ENCODE measurements around the gene PTCD2. TPM values are rescaled to one million over a fixed set of nuclear protein-coding genes. Genes with fewer than 3 reads are reported as not detected.
"Not testable (repeated sequence)": the region's sequence is repeated elsewhere in the genome, so short reads cannot be mapped to it uniquely, and the experiment has no call there.

Gene PTCD2
- total RNA-seq, 2 donors from 2014 or later, result 4.4 to 7.8 TPM

GRCh38 chr5:72296256-72296655, 23.9 kb upstream of the PTCD2 start:
- H3K4me1 ChIP-seq, result no peaks in the 10 kb centered on the region
- TF ChIP-seq CTCF (IDR thresholded peaks at IDR 0.05), result no peak
- no peak overlapping the region for H3K9ac ChIP-seq (ENCODE audit: low read depth in 2 of 2, low read length in 2 of 2)
- intact Hi-C loops (cut with DNase I), result no loop called here
- no peaks in the 10 kb centered on the region for H3K9me3 ChIP-seq
- no peaks in the 10 kb centered on the region for H3K36me3 ChIP-seq
- no peaks in the 10 kb centered on the region for H3K27me3 ChIP-seq
- no peak overlapping the region for H3K27ac ChIP-seq
- DNase-seq, result no peak
- H3K4me3 ChIP-seq, result no peak overlapping the region

DNA sequence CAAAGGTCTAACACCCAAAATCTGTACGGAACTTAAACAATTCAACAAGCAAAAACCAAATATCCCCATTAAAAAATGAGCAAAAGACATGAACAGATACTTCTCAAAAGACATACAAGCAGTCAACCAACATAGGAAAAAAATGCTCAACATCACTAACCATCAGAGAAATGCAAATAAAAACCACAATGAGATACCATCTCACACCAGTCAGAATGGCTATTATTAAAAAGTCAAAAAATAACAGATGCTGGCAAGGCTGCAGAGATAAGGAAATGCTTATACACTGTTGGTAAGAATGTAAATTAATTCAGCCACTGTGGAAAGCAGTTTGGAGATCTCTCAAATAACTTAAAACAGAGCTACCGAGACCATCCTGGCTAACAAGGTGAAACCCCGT, 22.0 kb upstream of the PTCD2 start:
- intact Hi-C loops (cut with DNase I); H3K27ac ChIP-seq; H3K4me3 ChIP-seq; H3K9ac ChIP-seq (ENCODE audit: low read depth in 2 of 2, low read length in 2 of 2); H3K27me3 ChIP-seq; DNase-seq; H3K9me3 ChIP-seq; H3K36me3 ChIP-seq; H3K4me1 ChIP-seq: not testable (repeated sequence)

- no peaks in the 10 kb centered on the region for H3K36me3 ChIP-seq
- H3K9me3 ChIP-seq, result no peaks in the 10 kb centered on the region
- no peak overlapping the region for H3K9ac ChIP-seq (ENCODE audit: low read depth in 2 of 2, low read length in 2 of 2)
- no peak overlapping the region for H3K4me3 ChIP-seq
- H3K4me1 ChIP-seq, result no peaks in the 10 kb centered on the region
- H3K27ac ChIP-seq, result no peak overlapping the region
- no peak for TF ChIP-seq CTCF (IDR thresholded peaks at IDR 0.05)
- no peaks in the 10 kb centered on the region for H3K27me3 ChIP-seq
- DNase-seq, result no peak
- intact Hi-C loops (cut with DNase I), result no loop called here
Observed at GRCh38 chr5:72298711-72299110, 21.5 kb upstream of the PTCD2 start.

- intact Hi-C loops (cut with DNase I), result no loop called here
Observed at GRCh38 chr5:72300590-72301339, 19.4 kb upstream of the PTCD2 start.

GRCh38 chr5:72301557-72301956, 18.6 kb upstream of the PTCD2 start:
- H3K4me1 ChIP-seq, result no peaks in the 10 kb centered on the region
- intact Hi-C loops (cut with DNase I), result no loop called here

More at GRCh38 chr5:72300590-72301339, 19.4 kb upstream of the PTCD2 start:
- no peak overlapping the region for H3K27ac ChIP-seq
- no peak for TF ChIP-seq CTCF (IDR thresholded peaks at IDR 0.05)
- no peaks in the 10 kb centered on the region for H3K4me1 ChIP-seq
- no peak for DNase-seq
- H3K4me3 ChIP-seq, result no peak overlapping the region
- H3K27me3 ChIP-seq, result no peaks in the 10 kb centered on the region
- no peak overlapping the region for H3K9ac ChIP-seq (ENCODE audit: low read depth in 2 of 2, low read length in 2 of 2)
- no peaks in the 10 kb centered on the region for H3K9me3 ChIP-seq
- no peaks in the 10 kb centered on the region for H3K36me3 ChIP-seq

More at GRCh38 chr5:72301557-72301956, 18.6 kb upstream of the PTCD2 start:
- no peaks in the 10 kb centered on the region for H3K27me3 ChIP-seq
- H3K9me3 ChIP-seq, result no peaks in the 10 kb centered on the region
- no peaks in the 10 kb centered on the region for H3K36me3 ChIP-seq
- no peak overlapping the region for H3K9ac ChIP-seq (ENCODE audit: low read depth in 2 of 2, low read length in 2 of 2)
- no peak for DNase-seq
- no peak for TF ChIP-seq CTCF (IDR thresholded peaks at IDR 0.05)
- H3K4me3 ChIP-seq, result no peak overlapping the region
- no peak overlapping the region for H3K27ac ChIP-seq
